ENCODE measurements around the gene MAEA.

GRCh38 chr4:1383728-1384591 is 94.3 kb downstream of the MAEA start:
- no peak for TF ChIP-seq EZH2 (IDR thresholded peaks at IDR 0.05; ENCODE audit: insufficient read depth, poor library complexity, severe bottlenecking)
- TF ChIP-seq EZH2phosphoT487 (IDR thresholded peaks at IDR 0.05; ENCODE audit: insufficient read depth, low read depth): no peak
